Neural progenitor cell (in vitro differentiated cells): ENCODE data around the gene CUL1.

Source experiments
- EZH2 ChIP-seq: fragments of 200-600 bp; sonication (generic); IDR thresholded peaks from 2 replicates; pipeline ENCODE4 v1.6.1; 2017; ENCODE audit warnings: antibody characterized with exemption, mild to moderate bottlenecking, moderate library complexity
- TF ChIP-seq, protein P1 (sequence below): fragments of 200-600 bp; sonication (generic); IDR thresholded peaks from 2 replicates; pipeline ENCODE4 v1.5.1; 2017; ENCODE audit warnings: antibody characterized with exemption, mild to moderate bottlenecking

DNA sequence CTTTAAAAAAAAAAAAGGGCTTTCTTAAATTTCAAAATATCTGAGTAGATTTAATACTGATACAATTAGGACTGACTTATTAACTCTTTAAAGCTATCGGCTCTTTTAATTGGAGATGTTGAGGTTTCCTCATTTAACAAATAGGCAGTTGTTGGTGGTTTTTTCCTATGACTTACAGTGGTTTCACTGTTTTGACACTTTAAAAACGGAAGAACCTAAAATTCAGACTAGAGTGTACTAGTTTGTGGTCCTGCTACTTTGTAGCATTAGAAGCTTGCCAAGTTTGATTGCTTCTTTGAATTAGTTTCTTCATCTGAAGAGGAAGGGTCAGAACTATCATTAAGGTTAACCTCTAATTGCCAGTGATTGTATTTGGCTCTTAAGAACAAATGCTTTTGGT is 27.7 kb downstream of the CUL1 start:
- TF ChIP-seq, protein P1, sequence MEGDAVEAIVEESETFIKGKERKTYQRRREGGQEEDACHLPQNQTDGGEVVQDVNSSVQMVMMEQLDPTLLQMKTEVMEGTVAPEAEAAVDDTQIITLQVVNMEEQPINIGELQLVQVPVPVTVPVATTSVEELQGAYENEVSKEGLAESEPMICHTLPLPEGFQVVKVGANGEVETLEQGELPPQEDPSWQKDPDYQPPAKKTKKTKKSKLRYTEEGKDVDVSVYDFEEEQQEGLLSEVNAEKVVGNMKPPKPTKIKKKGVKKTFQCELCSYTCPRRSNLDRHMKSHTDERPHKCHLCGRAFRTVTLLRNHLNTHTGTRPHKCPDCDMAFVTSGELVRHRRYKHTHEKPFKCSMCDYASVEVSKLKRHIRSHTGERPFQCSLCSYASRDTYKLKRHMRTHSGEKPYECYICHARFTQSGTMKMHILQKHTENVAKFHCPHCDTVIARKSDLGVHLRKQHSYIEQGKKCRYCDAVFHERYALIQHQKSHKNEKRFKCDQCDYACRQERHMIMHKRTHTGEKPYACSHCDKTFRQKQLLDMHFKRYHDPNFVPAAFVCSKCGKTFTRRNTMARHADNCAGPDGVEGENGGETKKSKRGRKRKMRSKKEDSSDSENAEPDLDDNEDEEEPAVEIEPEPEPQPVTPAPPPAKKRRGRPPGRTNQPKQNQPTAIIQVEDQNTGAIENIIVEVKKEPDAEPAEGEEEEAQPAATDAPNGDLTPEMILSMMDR: no peak
- no peak for TF ChIP-seq EZH2
